Measurements from ENCODE around the gene PRKCB.

DNA sequence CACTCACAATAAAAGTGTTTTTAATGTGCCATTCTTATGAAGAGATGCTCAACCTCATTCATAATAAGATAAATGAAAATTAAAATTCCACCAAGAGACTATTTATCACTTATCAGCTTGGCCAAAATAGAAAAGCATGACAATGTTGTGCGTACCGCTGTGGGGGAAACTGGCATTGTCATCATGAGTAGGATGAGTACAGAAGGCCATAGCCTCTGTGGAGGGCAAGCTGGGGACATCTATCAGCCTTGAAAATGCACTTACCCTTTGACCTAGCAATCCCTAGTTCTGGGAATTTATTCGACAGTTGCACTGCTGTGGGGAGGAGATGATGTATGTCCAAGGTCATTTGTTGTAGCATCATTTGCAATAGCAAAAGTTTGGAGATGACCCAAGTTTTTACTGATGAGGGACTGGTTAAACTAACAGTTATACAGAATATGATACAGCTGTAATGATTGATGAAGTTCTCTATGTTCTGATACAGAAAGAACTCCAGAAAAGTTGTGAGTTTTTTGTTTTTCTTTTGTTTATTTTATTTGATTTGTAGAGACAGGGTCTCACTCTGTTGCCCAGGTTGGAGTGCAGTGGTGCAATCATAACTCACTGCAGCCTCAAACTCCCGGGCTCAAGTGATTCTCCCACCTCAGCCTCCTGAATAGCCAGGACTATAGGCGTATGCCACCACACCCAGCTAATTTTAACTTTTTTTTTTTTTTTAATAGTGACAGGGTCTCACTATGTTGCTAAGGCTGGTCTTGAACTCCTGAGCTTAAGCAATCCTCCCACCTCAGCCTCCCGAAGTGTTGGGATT, 13.7 kb upstream of the PRKCB start:
- TF ChIP-seq, protein P1, sequence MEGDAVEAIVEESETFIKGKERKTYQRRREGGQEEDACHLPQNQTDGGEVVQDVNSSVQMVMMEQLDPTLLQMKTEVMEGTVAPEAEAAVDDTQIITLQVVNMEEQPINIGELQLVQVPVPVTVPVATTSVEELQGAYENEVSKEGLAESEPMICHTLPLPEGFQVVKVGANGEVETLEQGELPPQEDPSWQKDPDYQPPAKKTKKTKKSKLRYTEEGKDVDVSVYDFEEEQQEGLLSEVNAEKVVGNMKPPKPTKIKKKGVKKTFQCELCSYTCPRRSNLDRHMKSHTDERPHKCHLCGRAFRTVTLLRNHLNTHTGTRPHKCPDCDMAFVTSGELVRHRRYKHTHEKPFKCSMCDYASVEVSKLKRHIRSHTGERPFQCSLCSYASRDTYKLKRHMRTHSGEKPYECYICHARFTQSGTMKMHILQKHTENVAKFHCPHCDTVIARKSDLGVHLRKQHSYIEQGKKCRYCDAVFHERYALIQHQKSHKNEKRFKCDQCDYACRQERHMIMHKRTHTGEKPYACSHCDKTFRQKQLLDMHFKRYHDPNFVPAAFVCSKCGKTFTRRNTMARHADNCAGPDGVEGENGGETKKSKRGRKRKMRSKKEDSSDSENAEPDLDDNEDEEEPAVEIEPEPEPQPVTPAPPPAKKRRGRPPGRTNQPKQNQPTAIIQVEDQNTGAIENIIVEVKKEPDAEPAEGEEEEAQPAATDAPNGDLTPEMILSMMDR (conservative IDR thresholded peaks at IDR 0.05; ENCODE audit: low read length) = no peak
- TF ChIP-seq EZH2phosphoT487 (IDR thresholded peaks at IDR 0.05; ENCODE audit: borderline replicate concordance) = no peak
